T-helper 17 cell (primary cell): ENCODE measurements around the gene TRPM5. TPM values are rescaled to one million over a fixed set of nuclear protein-coding genes. Genes with fewer than 3 reads are reported as not detected.

Experiments used
- ATAC-seq: fragments of 150-1000 bp; cut with Tn5 transposase; 2 replicates; pipeline ENCODE4 v1.10.0; 2021; ENCODE audit warnings: mild to moderate bottlenecking, moderate library complexity
- DNase-seq, 3 donors: peaks; one replicate each; pipeline versions ENCODE4 v3.0.0 to v3.0.0-alpha.2; 2020 to 2021
- H3K9me3 ChIP-seq: one replicate; pipeline ENCODE4 v1.7.0; 2013; ENCODE audit warnings: low read length, mild to moderate bottlenecking; ENCODE audit not compliant: control insufficient read depth, poor library complexity, severe bottlenecking
- H3K27ac Mint-ChIP-seq: one replicate; pipeline ENCODE4 v1.8.0; 2022; ENCODE audit warnings: mild to moderate bottlenecking, moderate library complexity, mixed read lengths
- H3K27me3 Mint-ChIP-seq: one replicate; pipeline ENCODE4 v1.8.0; 2022; ENCODE audit warnings: mixed read lengths
- H3K36me3 Mint-ChIP-seq: one replicate; pipeline ENCODE4 v1.8.0; 2022; ENCODE audit warnings: low read depth, mixed read lengths
- H3K4me1 Mint-ChIP-seq: one replicate; pipeline ENCODE4 v1.8.0; 2022; ENCODE audit warnings: mild to moderate bottlenecking, mixed read lengths
- H3K4me3 Mint-ChIP-seq: one replicate; pipeline ENCODE4 v1.8.0; 2022; ENCODE audit warnings: mild to moderate bottlenecking, moderate library complexity, mixed read lengths
- total RNA-seq, 4 donors: library from RNA in 2 of 4; stranded (reverse) in 2 of 4; gene quantifications; one replicate each; pipeline ENCODE4 v1.2.3 and lab custom pipeline; 2022 to 2026

The TRPM5 gene
- total RNA-seq, 2 donors from 2014 or later = 0.07 to 0.08 TPM

DNA sequence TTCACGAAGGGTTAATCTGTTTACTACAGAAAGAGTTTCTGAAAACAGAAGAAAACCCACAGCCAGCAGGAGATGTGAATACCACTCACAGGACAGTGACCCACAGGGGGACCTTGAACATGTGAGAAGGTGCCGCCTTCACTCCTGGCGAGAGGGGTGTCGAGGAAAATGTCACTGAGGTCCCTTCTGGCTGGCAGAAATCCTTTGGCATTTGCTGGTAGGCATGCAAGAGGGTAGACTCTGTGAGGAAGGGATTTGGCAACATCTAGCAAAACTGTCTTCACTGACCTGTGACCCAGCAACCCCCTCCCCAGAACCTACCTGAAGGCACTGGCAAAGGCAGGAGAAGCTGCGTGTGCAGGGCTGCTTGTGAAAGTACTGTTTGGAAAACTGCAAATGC lies 9.1 kb upstream of the TRPM5 start:
- ATAC-seq = no peak
- no peak overlapping the region for H3K27ac Mint-ChIP-seq
- no peaks in the 10 kb centered on the region for H3K4me1 Mint-ChIP-seq
- DNase-seq = no peak
- H3K27me3 Mint-ChIP-seq = no peaks in the 10 kb centered on the region
- H3K9me3 ChIP-seq = no peaks in the 10 kb centered on the region
- no peak overlapping the region for H3K4me3 Mint-ChIP-seq
- H3K36me3 Mint-ChIP-seq = no peaks in the 10 kb centered on the region

DNA sequence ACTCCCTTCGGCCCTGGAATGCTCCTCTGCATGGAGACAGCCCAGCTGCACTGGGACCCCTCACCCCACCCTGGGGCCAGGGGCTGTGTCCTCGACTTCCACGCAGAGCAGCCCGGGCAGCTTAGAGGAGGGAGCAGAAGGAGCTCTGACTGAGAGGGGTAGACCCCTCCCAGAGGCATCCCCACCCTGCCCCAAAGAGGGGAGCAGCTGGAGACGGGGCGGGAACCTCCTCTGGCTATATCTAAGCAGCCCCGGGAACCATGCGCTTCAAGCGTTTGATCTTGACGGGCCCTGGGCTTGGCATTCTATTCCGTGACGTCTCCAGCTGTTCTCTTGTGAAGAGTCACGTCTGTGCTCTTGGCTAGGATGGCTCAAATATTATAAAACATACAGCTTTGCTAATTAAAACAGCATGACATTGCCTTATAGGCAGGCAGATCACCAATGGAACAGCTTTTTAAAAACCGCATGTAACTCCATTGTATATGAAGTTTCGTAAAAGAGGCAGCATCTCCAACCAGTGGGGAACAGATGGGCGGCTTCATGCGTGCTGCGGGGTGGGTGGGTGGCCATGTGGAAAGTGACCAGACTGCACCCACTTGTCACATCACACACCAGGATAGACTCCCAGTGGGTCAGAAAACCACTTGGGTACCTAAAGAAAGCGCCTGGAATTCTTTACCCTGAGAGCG lies 8.2 kb upstream of the TRPM5 start:
- Mint-ChIP-seq H3K27me3 (no peaks in the 10 kb centered on the region), H3K4me3 (no peak overlapping the region), H3K27ac (no peak overlapping the region), H3K36me3 (no peaks in the 10 kb centered on the region), H3K4me1 (no peaks in the 10 kb centered on the region)
- H3K9me3 ChIP-seq = no peaks in the 10 kb centered on the region
- no peak for DNase-seq
- no peak for ATAC-seq

DNA sequence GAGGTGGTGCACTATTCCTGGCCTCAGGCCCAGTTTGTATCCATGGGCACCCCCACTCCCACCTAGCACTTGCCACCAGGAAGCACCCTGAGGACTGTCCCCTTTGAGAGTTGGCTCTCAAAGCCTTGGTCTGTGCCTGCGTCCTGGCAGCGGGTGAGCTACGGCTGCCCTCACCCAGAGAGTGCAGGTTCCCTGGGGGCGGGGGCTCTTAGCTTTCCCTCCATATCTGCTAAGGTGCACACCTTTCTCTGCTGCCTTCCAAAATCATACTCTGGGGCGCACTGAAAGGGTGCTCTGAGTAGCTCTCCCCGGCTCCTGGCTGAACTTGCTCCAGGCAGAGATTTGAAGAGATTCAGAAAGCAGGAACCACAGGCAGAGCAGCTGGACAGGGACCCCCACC lies 7.6 kb upstream of the TRPM5 start:
- H3K27ac Mint-ChIP-seq = no peak overlapping the region
- ATAC-seq = no peak
- no peaks in the 10 kb centered on the region for H3K9me3 ChIP-seq
- H3K36me3 Mint-ChIP-seq = no peaks in the 10 kb centered on the region
- no peaks in the 10 kb centered on the region for H3K27me3 Mint-ChIP-seq
- no peak overlapping the region for H3K4me3 Mint-ChIP-seq
- no peak for DNase-seq
- peaks cover 2% of the 10 kb centered on the region for H3K4me1 Mint-ChIP-seq

DNA sequence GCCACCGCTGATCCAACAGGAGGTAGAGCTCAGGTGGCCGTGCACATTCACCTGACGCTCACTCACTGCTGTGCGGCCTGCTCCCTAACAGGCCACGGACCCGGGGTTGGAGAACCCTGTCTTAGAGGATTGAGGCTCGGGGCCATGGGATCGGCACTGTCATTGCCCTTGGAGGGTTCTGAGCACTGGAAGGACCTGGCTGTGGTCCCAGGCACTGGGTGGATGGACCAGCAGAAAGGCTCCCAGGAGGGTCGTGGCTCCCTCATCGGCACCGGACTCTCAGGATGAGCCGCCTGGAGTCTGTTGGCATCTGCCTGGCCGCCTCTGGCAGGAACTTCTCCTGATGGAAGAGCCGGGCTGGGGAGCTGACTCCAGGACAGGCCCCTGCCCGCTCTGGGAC lies 7.0 kb upstream of the TRPM5 start:
- Mint-ChIP-seq H3K27ac (no peak overlapping the region), H3K27me3 (no peaks in the 10 kb centered on the region)
- ATAC-seq = no peak

DNA sequence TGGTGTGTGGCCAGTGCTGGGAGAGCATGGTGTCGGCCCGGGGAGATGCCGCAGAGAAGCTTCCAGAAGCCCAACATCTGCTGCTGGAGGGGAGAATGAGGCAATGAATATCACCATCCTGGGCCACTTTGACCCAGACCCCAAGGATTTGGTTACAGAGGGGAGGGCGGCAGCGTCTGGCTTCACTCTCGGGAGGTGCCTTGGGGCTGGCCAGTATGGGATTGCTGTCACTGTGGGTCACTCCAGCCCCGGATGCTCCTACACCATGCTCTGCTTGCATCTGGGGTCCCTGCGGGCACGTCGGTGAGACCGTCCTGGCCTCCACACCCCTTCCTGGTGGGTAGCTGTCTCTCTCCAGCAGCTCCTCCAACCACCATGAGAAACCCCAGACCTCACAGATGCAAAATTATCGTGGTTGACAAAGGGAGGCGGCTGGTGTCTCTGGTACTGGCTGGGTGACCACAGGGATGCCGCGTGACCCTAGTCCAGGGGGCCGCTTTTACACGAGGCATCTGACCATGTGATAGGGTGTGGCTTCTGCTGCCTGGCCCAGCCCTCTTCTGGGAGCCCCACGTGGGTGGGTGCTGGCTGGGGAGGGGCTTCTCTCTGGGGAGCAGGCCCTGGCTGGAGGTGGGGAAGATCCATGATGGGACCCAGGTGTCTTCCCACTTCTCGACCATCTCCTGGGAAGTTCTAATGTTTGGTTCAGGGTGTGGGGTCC lies 6.2 kb upstream of the TRPM5 start:
- H3K4me3 Mint-ChIP-seq = no peak overlapping the region
- H3K27ac Mint-ChIP-seq = no peak overlapping the region
- ATAC-seq (no peak), DNase-seq (no peak)
- H3K4me1 Mint-ChIP-seq = peaks cover 10% of the 10 kb centered on the region
- H3K9me3 ChIP-seq = no peaks in the 10 kb centered on the region
- no peaks in the 10 kb centered on the region for H3K36me3 Mint-ChIP-seq
- H3K27me3 Mint-ChIP-seq = no peaks in the 10 kb centered on the region

More for the DNA sequence above, 7.0 kb upstream of the TRPM5 start:
- no peak for DNase-seq
- peaks cover 4% of the 10 kb centered on the region for H3K4me1 Mint-ChIP-seq
- no peak overlapping the region for H3K4me3 Mint-ChIP-seq
- H3K9me3 ChIP-seq = no peaks in the 10 kb centered on the region
- H3K36me3 Mint-ChIP-seq = no peaks in the 10 kb centered on the region

DNA sequence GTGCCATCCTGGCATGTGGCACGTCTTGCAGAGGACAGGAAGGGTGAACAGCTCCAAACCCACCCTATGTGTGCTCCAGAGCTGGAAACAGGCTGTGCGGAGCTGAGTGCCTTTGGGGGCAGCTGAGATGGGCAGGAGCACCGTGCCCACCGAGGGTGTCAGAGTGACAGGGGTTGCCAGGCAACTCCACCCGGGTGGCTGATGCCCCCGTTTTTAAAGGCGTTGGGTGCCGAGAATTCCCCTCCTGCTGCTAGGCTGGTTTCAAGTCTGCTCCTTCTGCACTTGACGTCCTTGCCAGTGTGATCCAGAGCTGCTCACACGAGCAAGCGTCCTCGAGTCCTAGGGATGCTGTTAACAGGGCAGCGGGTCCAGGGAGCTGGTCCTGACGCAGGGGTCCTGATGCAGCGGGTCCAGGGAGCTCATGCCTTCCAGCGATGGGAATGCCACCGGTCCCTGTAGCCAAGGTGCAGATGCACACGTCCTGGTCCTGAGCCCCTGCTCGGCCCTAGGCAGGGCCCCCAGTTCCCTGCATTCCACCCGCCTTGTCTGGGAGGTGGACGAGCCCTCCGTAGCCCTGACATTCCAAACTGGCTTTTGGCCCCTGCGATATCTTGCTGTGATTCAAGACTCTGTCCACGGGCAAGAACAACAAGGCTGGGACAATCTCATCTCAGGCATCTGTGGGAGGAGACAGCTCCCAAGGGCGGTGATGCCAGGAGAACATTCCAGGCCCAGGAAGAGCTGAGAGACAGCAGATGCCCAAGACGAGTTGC lies 5.4 kb upstream of the TRPM5 start:
- ATAC-seq (no peak), DNase-seq (no peak)
- no peaks in the 10 kb centered on the region for H3K9me3 ChIP-seq
- no peaks in the 10 kb centered on the region for H3K36me3 Mint-ChIP-seq
- H3K27ac Mint-ChIP-seq = no peak overlapping the region
- no peak overlapping the region for H3K4me3 Mint-ChIP-seq
- H3K27me3 Mint-ChIP-seq = no peaks in the 10 kb centered on the region
- H3K4me1 Mint-ChIP-seq = peaks cover 12% of the 10 kb centered on the region

DNA sequence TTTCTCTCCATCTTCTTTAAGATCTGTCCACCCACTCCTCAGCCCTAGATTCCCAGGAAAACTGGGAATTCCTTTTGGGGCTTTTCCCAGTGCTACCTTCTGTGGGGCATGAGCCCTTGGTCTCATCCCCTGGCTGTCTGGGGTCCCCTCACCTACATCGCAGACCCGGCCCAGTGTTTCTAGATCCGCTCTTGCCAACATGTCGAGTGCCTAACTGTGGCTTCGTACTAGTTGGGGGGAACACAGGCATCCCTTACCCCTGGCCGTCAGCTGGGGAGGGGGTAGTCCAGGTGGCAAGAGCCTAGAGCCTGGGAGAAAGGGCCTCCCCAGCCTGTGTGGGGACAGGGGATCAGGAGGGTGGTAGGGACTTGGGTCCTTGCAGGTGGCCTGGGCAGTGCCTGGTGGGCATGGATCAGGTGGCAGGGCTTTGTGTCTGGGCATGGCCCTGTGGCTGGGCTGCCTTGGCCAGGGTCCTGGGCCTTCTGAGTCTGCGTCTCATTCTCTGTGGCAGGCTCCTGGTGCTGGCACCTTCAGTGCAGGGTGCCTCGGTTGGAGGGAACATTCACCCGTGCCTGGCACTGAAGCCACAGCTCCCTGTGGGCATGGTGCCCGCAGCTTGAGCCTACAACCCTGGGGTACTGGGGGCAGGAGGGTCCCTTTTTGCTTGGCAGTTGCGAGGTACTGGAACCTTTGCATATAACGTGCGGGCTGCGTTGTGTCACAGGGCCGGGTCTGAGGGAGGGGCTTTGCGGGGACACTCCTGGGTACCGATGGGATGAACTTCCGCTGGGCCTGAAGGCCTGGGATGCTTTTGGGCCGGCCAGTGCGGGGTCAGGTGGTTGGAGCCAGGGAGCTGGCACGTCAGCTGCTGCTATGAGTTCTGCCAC lies 4.6 kb upstream of the TRPM5 start:
- peaks cover 12% of the 10 kb centered on the region for H3K4me1 Mint-ChIP-seq
- no peaks in the 10 kb centered on the region for H3K27me3 Mint-ChIP-seq
- peak overlapping the region; percentile 27 for H3K27ac Mint-ChIP-seq
- DNase-seq (no peak), ATAC-seq (no peak)
- no peaks in the 10 kb centered on the region for H3K9me3 ChIP-seq
- peak overlapping the region; percentile 28 for H3K4me3 Mint-ChIP-seq
- H3K36me3 Mint-ChIP-seq = no peaks in the 10 kb centered on the region

DNA sequence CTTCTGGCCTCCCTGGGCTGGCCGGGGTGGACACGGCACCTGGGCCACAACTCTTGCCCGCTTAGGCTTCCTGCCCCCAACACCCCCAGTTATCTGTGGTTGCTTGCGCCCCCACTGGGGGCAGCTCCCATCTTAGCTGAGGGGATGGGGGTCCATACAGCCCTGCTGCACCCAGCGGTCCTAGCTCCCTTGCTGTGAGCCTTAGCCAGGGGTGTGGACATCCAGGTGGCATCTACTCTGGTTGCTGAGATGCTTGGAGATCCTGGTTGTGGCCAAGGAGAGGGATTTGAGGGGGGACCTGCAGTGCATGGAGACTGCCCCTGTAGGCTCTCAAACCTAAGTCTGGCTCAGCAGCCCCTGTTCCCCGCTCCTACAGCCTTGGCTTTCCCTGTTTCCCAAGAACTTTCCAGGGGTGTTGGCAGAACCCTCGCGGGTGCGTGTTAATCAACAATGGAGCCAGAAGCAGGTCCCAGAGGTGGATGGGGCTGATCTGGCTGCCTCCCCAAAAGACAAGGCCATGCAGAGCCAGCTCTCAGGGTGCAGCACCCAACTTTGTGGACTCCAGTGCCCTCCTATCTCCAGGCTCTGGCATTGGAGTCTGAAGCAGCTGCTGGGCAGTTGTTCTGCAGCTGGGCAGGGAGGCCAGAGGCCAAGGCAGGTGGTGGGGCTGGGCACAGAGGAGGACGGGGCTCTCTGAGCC lies 3.8 kb upstream of the TRPM5 start:
- Mint-ChIP-seq H3K27ac (peak overlapping the region; percentile 27), H3K4me3 (peak overlapping the region; percentile 93), H3K27me3 (no peaks in the 10 kb centered on the region), H3K4me1 (peaks cover 17% of the 10 kb centered on the region), H3K36me3 (no peaks in the 10 kb centered on the region)
- DNase-seq = peak in 1 of 3 donors; percentile 9
- H3K9me3 ChIP-seq = no peaks in the 10 kb centered on the region
- no peak for ATAC-seq

DNA sequence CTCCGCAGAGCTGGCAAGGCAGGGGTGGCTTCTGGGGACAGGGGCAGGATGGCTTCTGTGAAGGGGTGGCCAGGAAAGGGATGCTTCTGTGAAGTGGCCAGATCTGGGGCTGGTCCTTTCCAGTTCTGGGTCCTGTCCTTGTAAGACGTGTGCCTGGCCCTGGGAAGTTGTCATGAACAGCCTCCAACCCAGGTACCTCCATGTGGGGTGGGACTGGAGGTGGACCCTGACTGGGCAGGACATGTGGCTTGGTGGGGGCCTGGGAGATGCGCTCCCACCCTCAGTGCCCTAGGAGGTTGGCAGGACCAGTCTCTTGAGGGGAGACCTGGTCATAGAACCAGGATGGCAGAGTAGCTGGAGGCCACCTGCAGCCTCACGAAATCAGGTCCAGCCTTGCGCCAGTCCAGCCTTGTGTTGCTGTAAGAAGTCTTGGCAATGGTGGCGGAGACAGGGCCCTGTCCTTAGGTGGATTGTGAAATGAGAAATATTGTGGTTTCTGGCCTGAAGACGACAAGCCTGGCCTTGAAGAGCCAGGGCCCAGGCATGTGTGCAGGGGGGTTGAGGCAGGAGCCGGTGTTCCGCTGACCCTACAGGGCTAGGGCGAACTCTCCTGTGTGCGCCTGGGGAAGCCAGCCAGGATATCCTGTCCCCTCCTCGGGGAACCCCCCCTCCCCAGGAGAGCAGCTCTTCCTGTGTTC lies 3.1 kb upstream of the TRPM5 start:
- no peaks in the 10 kb centered on the region for H3K36me3 Mint-ChIP-seq
- peak overlapping the region; percentile 34 for H3K27ac Mint-ChIP-seq
- H3K4me1 Mint-ChIP-seq = peaks cover 24% of the 10 kb centered on the region
- H3K9me3 ChIP-seq = no peaks in the 10 kb centered on the region
- no peak for ATAC-seq
- H3K27me3 Mint-ChIP-seq = no peaks in the 10 kb centered on the region
- peak in 1 of 3 donors; percentile 10 for DNase-seq
- H3K4me3 Mint-ChIP-seq = peak overlapping the region; percentile 93

DNA sequence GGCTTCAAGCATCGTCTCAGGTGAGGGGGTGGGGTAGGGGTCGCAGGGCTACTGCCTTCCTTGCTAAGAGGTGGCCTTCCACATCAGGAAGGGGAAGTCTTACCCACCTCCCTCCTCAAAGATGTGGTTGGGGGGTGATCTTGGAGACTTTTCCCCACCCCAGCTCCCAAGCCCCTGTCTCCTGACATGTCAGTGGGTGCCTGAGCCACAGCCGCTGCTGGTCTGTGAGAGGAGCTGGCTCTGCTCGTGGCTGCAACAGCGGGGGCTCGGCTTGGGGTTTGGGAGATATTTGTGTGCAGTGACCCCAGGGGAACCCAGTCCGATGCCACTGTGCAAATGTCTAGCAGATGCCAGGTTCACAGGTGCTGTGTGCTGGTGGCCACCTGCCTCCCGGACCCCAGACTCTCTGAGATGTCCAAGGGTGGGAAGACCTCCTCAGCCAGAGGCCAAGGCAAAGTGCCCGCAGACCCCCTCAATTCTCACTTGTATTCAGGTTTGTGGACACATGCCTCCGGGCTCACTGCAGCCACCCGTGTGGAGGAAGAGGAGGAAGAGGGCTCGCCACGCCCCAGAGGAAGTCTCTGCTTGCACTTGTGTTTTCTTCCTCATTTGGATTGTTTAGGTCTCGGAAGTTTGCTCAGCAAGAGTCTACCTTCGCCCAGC lies 2.4 kb upstream of the TRPM5 start:
- Mint-ChIP-seq H3K27ac (peak overlapping the region; percentile 34), H3K27me3 (no peaks in the 10 kb centered on the region), H3K4me1 (peaks cover 28% of the 10 kb centered on the region), H3K36me3 (no peaks in the 10 kb centered on the region), H3K4me3 (peak overlapping the region; percentile 93)
- peak in 1 of 3 donors; percentile 10 for DNase-seq
- ATAC-seq = no peak
- H3K9me3 ChIP-seq = no peaks in the 10 kb centered on the region

DNA sequence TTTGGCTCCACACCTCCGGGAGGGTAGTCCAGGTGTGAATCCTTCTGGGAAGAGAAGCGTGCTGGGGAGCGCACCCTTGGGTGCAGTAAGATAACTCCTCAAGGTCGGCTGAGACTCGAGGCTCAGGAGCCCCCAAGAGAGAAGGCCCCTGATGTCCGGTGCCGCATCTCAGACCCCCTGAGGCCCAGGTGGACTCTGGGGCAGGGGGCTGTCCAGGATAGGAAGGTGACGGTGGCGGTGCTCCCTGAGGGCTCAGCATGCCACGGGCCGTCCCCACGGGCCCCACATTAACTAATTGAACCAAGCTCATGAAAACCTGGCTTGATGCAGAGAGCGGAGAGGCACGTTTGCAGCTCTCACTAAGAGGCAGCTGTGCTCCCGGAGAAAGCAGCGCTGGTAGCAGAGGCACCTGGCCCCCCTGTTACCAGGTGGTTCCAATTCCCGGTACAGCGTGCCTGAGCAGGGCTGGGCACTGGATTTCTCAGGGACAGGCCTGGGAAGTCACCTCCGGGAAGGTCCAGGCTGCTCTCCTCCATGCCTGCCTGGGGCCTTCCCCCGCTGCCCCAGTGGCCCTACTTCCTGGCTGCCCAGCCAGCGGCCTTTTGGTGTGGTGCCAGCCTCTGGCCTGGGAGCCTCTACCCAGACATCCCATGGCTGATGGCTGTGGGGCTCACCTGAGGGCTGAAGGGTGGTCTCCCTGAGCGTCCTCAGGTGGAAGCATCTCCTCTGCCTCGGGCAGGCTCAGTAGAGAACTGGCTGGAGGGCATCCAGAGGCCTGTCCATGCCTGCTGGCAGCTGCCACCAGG lies 1.6 kb upstream of the TRPM5 start:
- Mint-ChIP-seq H3K4me3 (peak overlapping the region; percentile 93), H3K27ac (no peak overlapping the region), H3K4me1 (peaks cover 28% of the 10 kb centered on the region), H3K27me3 (no peaks in the 10 kb centered on the region), H3K36me3 (no peaks in the 10 kb centered on the region)
- no peak for DNase-seq
- ATAC-seq = no peak
- H3K9me3 ChIP-seq = no peaks in the 10 kb centered on the region
